MM.1S (cell line): ENCODE measurements around the gene CIT.
"Not testable (repeated sequence)": the region's sequence is repeated elsewhere in the genome, so short reads cannot be mapped to it uniquely, and the experiment has no call there.

ENCODE experiments used
- DNase-seq: peaks from one replicate; pipeline ENCODE4 v3.0.0-alpha.2; 2015
- H2AFZ ChIP-seq: fragments of 300-600 bp; sonication (generic); 2 replicates; pipeline ENCODE4 v1.6.0; 2016; ENCODE audit warnings: antibody characterized with exemption, low read length
- H3F3A ChIP-seq: fragments of 300-600 bp; sonication (generic); 2 replicates; pipeline ENCODE4 v1.6.1; 2016; ENCODE audit warnings: mild to moderate bottlenecking, antibody characterized with exemption, low read length, moderate library complexity, mixed read lengths; ENCODE audit not compliant: insufficient read depth
- H3K27ac ChIP-seq: fragments of 300-600 bp; sonication (generic); 2 replicates; pipeline ENCODE4 v1.5.1; 2016; ENCODE audit warnings: mild to moderate bottlenecking, low read length
- H3K27me3 ChIP-seq: fragments of 300-600 bp; sonication (generic); replicated peaks from 2 replicates; pipeline ENCODE4 v1.6.0; 2016; ENCODE audit warnings: low read length; ENCODE audit not compliant: insufficient read depth
- H3K36me3 ChIP-seq: fragments of 300-600 bp; sonication (generic); replicated peaks from 2 replicates; pipeline ENCODE4 v1.6.1; 2016; ENCODE audit warnings: mild to moderate bottlenecking, low read length, mixed read lengths; ENCODE audit not compliant: insufficient read depth
- H3K4me1 ChIP-seq: fragments of 300-600 bp; sonication (generic); 2 replicates; pipeline ENCODE4 v1.6.1; 2016; ENCODE audit warnings: low read length, mixed read lengths
- H3K4me2 ChIP-seq: fragments of 300-600 bp; sonication (generic); 2 replicates; pipeline ENCODE4 v1.6.0; 2016; ENCODE audit warnings: low read depth, low read length
- H3K4me3 ChIP-seq: fragments of 300-600 bp; sonication (generic); 2 replicates; pipeline ENCODE4 v1.5.1; 2016; ENCODE audit warnings: low read length, mixed read lengths
- H3K79me2 ChIP-seq: fragments of 300-600 bp; sonication (generic); 2 replicates; pipeline ENCODE4 v1.6.1; 2016; ENCODE audit warnings: mixed run types, low read length, mixed read lengths
- H3K9ac ChIP-seq: fragments of 300-600 bp; sonication (generic); 2 replicates; pipeline ENCODE4 v1.6.1; 2016; ENCODE audit warnings: low read length, mixed read lengths
- H3K9me2 ChIP-seq: fragments of 300-600 bp; sonication (generic); replicated peaks from 2 replicates; pipeline ENCODE4 v1.6.1; 2016; ENCODE audit warnings: mild to moderate bottlenecking, low read length, mixed read lengths; ENCODE audit not compliant: insufficient read depth
- H3K9me3 ChIP-seq: fragments of 300-600 bp; sonication (generic); replicated peaks from 2 replicates; pipeline ENCODE4 v1.6.1; 2016; ENCODE audit warnings: mild to moderate bottlenecking, low read length, mixed read lengths; ENCODE audit not compliant: insufficient read depth
- H4K20me1 ChIP-seq: fragments of 300-600 bp; sonication (generic); 2 replicates; pipeline ENCODE4 v1.6.1; 2016; ENCODE audit warnings: mild to moderate bottlenecking, low read length, moderate library complexity, mixed read lengths; ENCODE audit not compliant: insufficient read depth
- EZH2 ChIP-seq: fragments of 300-600 bp; sonication (generic); optimal IDR thresholded peaks from 2 replicates; pipeline ENCODE3; 2017; ENCODE audit warnings: low read depth, mild to moderate bottlenecking, antibody characterized with exemption, low read length, mixed read lengths
- EZH2phosphoT487 ChIP-seq: fragments of 300-600 bp; sonication (generic); IDR thresholded peaks from 2 replicates; pipeline ENCODE4 v1.6.1; 2018; ENCODE audit warnings: antibody characterized with exemption, low read length
- TF ChIP-seq, protein P1 (sequence below): fragments of 300-600 bp; sonication (generic); IDR thresholded peaks from 2 replicates; pipeline ENCODE4 v1.5.1; 2016; ENCODE audit warnings: antibody characterized with exemption, low read length, mixed read lengths

Gene CIT

DNA sequence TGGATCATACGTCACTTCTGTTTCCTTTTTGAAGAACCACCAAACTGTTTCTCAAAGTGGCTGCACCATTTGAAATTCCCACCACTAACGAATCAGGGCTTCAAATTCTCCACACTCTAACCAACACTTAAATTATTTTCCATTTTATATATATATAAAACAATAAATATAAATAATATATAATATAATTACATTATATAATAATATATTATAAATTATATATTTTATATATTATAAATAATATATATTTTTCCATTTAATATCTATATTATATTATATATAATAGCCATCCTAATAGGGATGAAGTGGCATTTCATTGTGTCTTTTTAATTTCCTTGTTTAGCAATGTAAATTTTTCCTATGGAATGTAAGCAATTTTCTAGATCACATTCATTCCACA lies 24.6 kb upstream of the CIT start:
- H3K27me3 ChIP-seq = no peaks in the 10 kb centered on the region
- no peak overlapping the region for H3K4me3 ChIP-seq
- DNase-seq = no peak
- H3K9me2 ChIP-seq = no peaks in the 10 kb centered on the region
- H3K4me1 ChIP-seq = no peaks in the 10 kb centered on the region
- H3K27ac ChIP-seq = no peak overlapping the region
- H3K4me2 ChIP-seq = no peak overlapping the region
- H3K79me2 ChIP-seq = no peaks in the 10 kb centered on the region
- no peaks in the 10 kb centered on the region for H3K36me3 ChIP-seq
- no peak overlapping the region for H2AFZ ChIP-seq
- no peaks in the 10 kb centered on the region for H4K20me1 ChIP-seq
- H3K9ac ChIP-seq = no peak overlapping the region
- no peaks in the 10 kb centered on the region for H3F3A ChIP-seq
- no peak for TF ChIP-seq EZH2
- TF ChIP-seq, protein P1, sequence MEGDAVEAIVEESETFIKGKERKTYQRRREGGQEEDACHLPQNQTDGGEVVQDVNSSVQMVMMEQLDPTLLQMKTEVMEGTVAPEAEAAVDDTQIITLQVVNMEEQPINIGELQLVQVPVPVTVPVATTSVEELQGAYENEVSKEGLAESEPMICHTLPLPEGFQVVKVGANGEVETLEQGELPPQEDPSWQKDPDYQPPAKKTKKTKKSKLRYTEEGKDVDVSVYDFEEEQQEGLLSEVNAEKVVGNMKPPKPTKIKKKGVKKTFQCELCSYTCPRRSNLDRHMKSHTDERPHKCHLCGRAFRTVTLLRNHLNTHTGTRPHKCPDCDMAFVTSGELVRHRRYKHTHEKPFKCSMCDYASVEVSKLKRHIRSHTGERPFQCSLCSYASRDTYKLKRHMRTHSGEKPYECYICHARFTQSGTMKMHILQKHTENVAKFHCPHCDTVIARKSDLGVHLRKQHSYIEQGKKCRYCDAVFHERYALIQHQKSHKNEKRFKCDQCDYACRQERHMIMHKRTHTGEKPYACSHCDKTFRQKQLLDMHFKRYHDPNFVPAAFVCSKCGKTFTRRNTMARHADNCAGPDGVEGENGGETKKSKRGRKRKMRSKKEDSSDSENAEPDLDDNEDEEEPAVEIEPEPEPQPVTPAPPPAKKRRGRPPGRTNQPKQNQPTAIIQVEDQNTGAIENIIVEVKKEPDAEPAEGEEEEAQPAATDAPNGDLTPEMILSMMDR = no peak
- no peak for TF ChIP-seq EZH2phosphoT487
- no peaks in the 10 kb centered on the region for H3K9me3 ChIP-seq

DNA sequence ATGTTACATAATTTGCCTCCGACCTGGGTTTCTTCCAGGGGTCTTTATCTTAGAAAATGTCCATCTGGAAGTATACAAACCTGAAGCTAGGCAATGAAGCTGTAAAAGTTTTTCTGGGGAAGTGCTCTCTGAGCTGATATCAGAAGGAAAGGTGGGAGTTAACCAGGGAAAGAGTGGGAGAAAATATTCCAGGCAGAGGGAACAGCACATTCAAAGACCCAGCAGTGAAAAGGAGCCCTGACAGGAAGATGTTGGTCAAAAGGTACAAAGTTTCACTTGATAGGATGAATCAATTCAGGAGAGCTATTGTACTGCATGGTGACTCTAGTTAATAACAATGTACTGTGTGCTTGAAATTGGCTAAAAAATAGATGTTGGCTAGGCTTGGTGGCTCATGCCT lies 17.8 kb upstream of the CIT start:
- Histone ChIP-seq H3K9ac (no peak overlapping the region), H3K4me3 (no peak overlapping the region), H4K20me1 (no peaks in the 10 kb centered on the region), H3K36me3 (no peaks in the 10 kb centered on the region), H3K79me2 (no peaks in the 10 kb centered on the region), H3K9me3 (no peaks in the 10 kb centered on the region), H3K4me1 (no peaks in the 10 kb centered on the region), H3K27me3 (no peaks in the 10 kb centered on the region), H3K27ac (no peak overlapping the region), H3F3A (no peaks in the 10 kb centered on the region), H3K9me2 (no peaks in the 10 kb centered on the region), H2AFZ (no peak overlapping the region), H3K4me2 (no peak overlapping the region)
- DNase-seq = no peak
- no peak for TF ChIP-seq EZH2phosphoT487
- TF ChIP-seq, protein P1 = no peak

DNA sequence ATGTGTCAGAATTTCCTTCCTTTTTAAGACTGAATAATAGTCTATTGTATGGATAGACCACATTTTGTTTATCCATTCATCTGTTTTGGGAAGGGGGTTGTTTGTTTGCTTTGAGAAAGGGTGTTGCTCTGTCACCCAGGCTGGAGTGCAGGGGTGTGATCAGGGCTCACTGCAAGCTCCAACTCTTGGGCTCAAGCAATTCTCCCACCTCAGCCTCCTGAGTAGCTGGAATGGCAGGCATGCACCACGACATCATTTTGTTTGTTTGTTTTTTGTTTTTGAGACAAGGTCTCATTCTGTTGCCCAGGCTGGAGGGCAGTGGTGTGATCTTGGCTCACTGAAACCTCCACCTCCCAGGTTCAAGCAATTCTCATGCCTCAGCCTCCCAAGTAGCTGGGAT lies 15.5 kb upstream of the CIT start:
- H3K27ac ChIP-seq, H3K9me3 ChIP-seq, H4K20me1 ChIP-seq, H3K9ac ChIP-seq, H3K79me2 ChIP-seq, H2AFZ ChIP-seq, DNase-seq, H3K27me3 ChIP-seq, H3K9me2 ChIP-seq, H3K4me3 ChIP-seq, H3K4me1 ChIP-seq, H3K36me3 ChIP-seq, H3K4me2 ChIP-seq, H3F3A ChIP-seq: not testable (repeated sequence)

DNA sequence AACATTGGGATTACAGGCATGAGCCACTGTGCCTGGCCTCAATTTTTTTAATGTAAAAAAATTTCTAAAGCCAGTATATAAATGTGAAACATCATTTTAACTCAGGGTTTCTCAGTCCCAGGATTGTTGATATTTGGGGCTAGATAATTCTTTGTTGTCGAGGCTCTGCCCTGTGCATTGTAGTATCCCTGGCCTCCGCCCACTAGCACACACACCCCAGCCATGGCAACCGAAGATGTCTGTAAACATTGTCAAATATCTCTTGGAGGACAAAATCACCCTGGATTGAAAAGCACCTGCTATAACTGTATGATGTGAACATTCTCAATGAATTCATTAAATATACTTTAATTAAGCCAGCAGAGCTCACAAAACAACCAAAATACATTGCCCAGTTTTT lies 8.4 kb upstream of the CIT start:
- H3K4me2 ChIP-seq = no peak overlapping the region
- H3K9me2 ChIP-seq = no peaks in the 10 kb centered on the region
- H3F3A ChIP-seq = no peaks in the 10 kb centered on the region
- H3K9ac ChIP-seq = no peak overlapping the region
- H3K79me2 ChIP-seq = no peaks in the 10 kb centered on the region
- H3K36me3 ChIP-seq = no peaks in the 10 kb centered on the region
- no peaks in the 10 kb centered on the region for H4K20me1 ChIP-seq
- no peak for DNase-seq
- no peak overlapping the region for H2AFZ ChIP-seq
- H3K27ac ChIP-seq = no peak overlapping the region
- H3K9me3 ChIP-seq = no peaks in the 10 kb centered on the region
- no peak overlapping the region for H3K4me3 ChIP-seq
- no peaks in the 10 kb centered on the region for H3K4me1 ChIP-seq
- TF ChIP-seq EZH2 = no peak
- TF ChIP-seq, protein P1 = no peak
- no peak for TF ChIP-seq EZH2phosphoT487
- H3K27me3 ChIP-seq = no peaks in the 10 kb centered on the region

DNA sequence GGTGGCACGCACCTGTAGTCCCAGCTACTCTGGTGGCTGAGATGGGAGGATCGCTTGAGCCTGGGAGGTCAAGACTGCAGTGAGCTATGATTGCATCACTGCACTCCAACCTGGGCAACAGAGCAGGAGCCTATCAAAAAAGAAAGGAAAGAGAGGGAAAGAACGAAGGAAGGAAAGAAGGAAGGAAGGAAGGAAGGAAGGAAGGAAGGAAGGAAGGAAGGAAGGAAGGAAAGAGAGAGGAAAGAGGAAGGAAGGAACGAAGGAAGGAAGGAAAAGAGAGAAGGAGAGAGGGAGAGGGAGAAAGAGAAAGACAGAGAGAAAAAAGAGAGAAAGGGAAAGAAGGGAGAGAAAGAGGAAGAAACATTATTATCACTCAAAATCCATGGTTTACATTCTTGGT lies 6.7 kb upstream of the CIT start:
- not testable (repeated sequence) for H3K4me2 ChIP-seq, H4K20me1 ChIP-seq, H3K27me3 ChIP-seq, H3F3A ChIP-seq, H2AFZ ChIP-seq, H3K9ac ChIP-seq, H3K4me3 ChIP-seq, H3K4me1 ChIP-seq, H3K27ac ChIP-seq, H3K9me3 ChIP-seq, H3K79me2 ChIP-seq, H3K36me3 ChIP-seq, DNase-seq, H3K9me2 ChIP-seq
